Breast epithelium (tissue), 4 donors: ENCODE data around the gene NEUROD1. TPM values are rescaled to one million over a fixed set of nuclear protein-coding genes. Genes with fewer than 3 reads are reported as not detected.

Source experiments
- DNase-seq, 2 donors: peaks; one replicate each; pipeline ENCODE4 v3.0.0-alpha.2; 2019; ENCODE audit warnings: low spot score in 2 of 2
- H3K27ac ChIP-seq, 2 donors: fragments of 200-600 bp; sonication (generic) in 1 of 2; one replicate each; pipeline ENCODE4 v1.5.1; 2016 to 2019; ENCODE audit warnings: mild to moderate bottlenecking in 1 of 2
- H3K27me3 ChIP-seq, 2 donors: fragments of 200-600 bp; sonication (generic) in 1 of 2; one replicate each; pipeline versions ENCODE4 v1.5.1 to v1.6.0; 2017 to 2019; ENCODE audit warnings: control low read depth in 1 of 2, mild to moderate bottlenecking in 1 of 2
- H3K36me3 ChIP-seq: fragments of 200-600 bp; one replicate; pipeline ENCODE4 v1.5.1; 2019
- H3K4me1 ChIP-seq, 2 donors: fragments of 200-600 bp; sonication (generic); one replicate each; pipeline ENCODE4 v1.5.1; 2016 to 2019; ENCODE audit warnings: control low read depth in 1 of 2
- H3K4me3 ChIP-seq, 3 donors: fragments of 200-600 bp; sonication (generic); 1 replicate in 2 of 3; 2 replicates in 1 of 3; pipeline ENCODE4 v1.5.1; 2016 to 2019; ENCODE audit warnings: mild to moderate bottlenecking in 3 of 3, moderate library complexity in 2 of 3
- H3K9me3 ChIP-seq, 2 donors: fragments of 200-600 bp; sonication (generic) in 1 of 2; one replicate each; pipeline ENCODE4 v1.5.1; 2016 to 2019; ENCODE audit warnings: control low read depth in 1 of 2
- CTCF ChIP-seq, 3 donors: fragments of 450-650 bp; IDR thresholded peaks; one replicate each; pipeline ENCODE4 v1.5.1; 2016 to 2017; ENCODE audit warnings: antibody characterized with exemption in 3 of 3, mild to moderate bottlenecking in 3 of 3, moderate library complexity in 3 of 3
- POLR2A ChIP-seq: fragments of 450-650 bp; IDR thresholded peaks from one replicate; pipeline ENCODE4 v1.6.1; 2016; ENCODE audit warnings: antibody characterized with exemption, mild to moderate bottlenecking, moderate library complexity
- POLR2AphosphoS5 ChIP-seq, 3 donors: sonication (generic); formaldehyde crosslinking; IDR thresholded peaks; one replicate each; pipeline ENCODE4 v1.6.1; 2017; ENCODE audit warnings: antibody characterized with exemption in 3 of 3
- intact Hi-C: fragments of 100-400 bp; cut with DNase I; formaldehyde crosslinking; loops from one replicate; pipeline ENCODE4 v1.15.1; 2023; ENCODE audit warnings: low total_unique reads
- total RNA-seq, 3 donors: library from RNA; depleted of rRNA; stranded (reverse); fragments of >200 nt; gene quantifications; one replicate each; pipeline ENCODE4 v1.1.0, GENCODE V29; 2016

The NEUROD1 gene
- total RNA-seq, 3 donors from 2014 or later, result not detected

GRCh38 chr2:181648478-181649155 is 31.7 kb downstream of the NEUROD1 start:
- no peak for DNase-seq
- intact Hi-C loops, result no loop called here
- Histone ChIP-seq H3K27ac (no peak overlapping the region), H3K4me3 (no peak overlapping the region), H3K27me3 (no peaks in the 10 kb centered on the region), H3K9me3 (no peaks in the 10 kb centered on the region), H3K36me3 (no peaks in the 10 kb centered on the region), H3K4me1 (no peaks in the 10 kb centered on the region)
- no peak for TF ChIP-seq POLR2A
- no peak for TF ChIP-seq CTCF (IDR thresholded peaks at IDR 0.05)
- TF ChIP-seq POLR2AphosphoS5 (IDR thresholded peaks at IDR 0.05), result no peak

- Histone ChIP-seq H3K4me1 (no peaks in the 10 kb centered on the region), H3K27ac (no peak overlapping the region), H3K27me3 (no peaks in the 10 kb centered on the region), H3K36me3 (no peaks in the 10 kb centered on the region), H3K4me3 (no peak overlapping the region), H3K9me3 (no peaks in the 10 kb centered on the region)
- intact Hi-C loops, result no loop called here
- no peak for DNase-seq
- TF ChIP-seq CTCF (IDR thresholded peaks at IDR 0.05) (no peak), POLR2AphosphoS5 (IDR thresholded peaks at IDR 0.05) (no peak), POLR2A (no peak)
Measured at GRCh38 chr2:181646415-181646987, 33.8 kb downstream of the NEUROD1 start.

GRCh38 chr2:181643151-181643550 is 37.2 kb downstream of the NEUROD1 start:
- no peak overlapping the region for H3K4me3 ChIP-seq
- no peaks in the 10 kb centered on the region for H3K4me1 ChIP-seq
- intact Hi-C loops, result no loop called here
- no peaks in the 10 kb centered on the region for H3K36me3 ChIP-seq
- TF ChIP-seq CTCF (IDR thresholded peaks at IDR 0.05), result no peak
- no peak for TF ChIP-seq POLR2AphosphoS5 (IDR thresholded peaks at IDR 0.05)
- no peaks in the 10 kb centered on the region for H3K9me3 ChIP-seq
- DNase-seq, result no peak
- H3K27ac ChIP-seq, result no peak overlapping the region
- H3K27me3 ChIP-seq, result no peaks in the 10 kb centered on the region

- intact Hi-C loops, result no loop called here
- Histone ChIP-seq H3K27ac (no peak overlapping the region), H3K9me3 (no peaks in the 10 kb centered on the region), H3K4me3 (no peak overlapping the region), H3K27me3 (no peaks in the 10 kb centered on the region), H3K4me1 (no peaks in the 10 kb centered on the region), H3K36me3 (no peaks in the 10 kb centered on the region)
- TF ChIP-seq POLR2AphosphoS5 (IDR thresholded peaks at IDR 0.05) (no peak), CTCF (IDR thresholded peaks at IDR 0.05) (no peak), POLR2A (no peak)
- no peak for DNase-seq
Measured at GRCh38 chr2:181642086-181642485, 38.2 kb downstream of the NEUROD1 start.

- no peaks in the 10 kb centered on the region for H3K9me3 ChIP-seq
- H3K4me3 ChIP-seq, result no peak overlapping the region
- H3K27me3 ChIP-seq, result no peaks in the 10 kb centered on the region
- TF ChIP-seq POLR2AphosphoS5 (IDR thresholded peaks at IDR 0.05) (no peak), POLR2A (no peak), CTCF (IDR thresholded peaks at IDR 0.05) (no peak)
- no peaks in the 10 kb centered on the region for H3K36me3 ChIP-seq
- no peak for DNase-seq
- no peak overlapping the region for H3K27ac ChIP-seq
- intact Hi-C loops, result no loop called here
- no peaks in the 10 kb centered on the region for H3K4me1 ChIP-seq
Measured at GRCh38 chr2:181639686-181640085, 40.6 kb downstream of the NEUROD1 start.
